ENCODE data around the gene RAB40A. TPM values are rescaled to one million over a fixed set of nuclear protein-coding genes. Genes with fewer than 3 reads are reported as not detected.

The RAB40A gene
- total and polyA plus RNA-seq, 9 of the 15 experiments (the other 6 are each of a cell fraction or from before 2014, with no cell fraction given) = 0.07 to 0.15 (median 0.10) TPM; not detected in 3

DNA sequence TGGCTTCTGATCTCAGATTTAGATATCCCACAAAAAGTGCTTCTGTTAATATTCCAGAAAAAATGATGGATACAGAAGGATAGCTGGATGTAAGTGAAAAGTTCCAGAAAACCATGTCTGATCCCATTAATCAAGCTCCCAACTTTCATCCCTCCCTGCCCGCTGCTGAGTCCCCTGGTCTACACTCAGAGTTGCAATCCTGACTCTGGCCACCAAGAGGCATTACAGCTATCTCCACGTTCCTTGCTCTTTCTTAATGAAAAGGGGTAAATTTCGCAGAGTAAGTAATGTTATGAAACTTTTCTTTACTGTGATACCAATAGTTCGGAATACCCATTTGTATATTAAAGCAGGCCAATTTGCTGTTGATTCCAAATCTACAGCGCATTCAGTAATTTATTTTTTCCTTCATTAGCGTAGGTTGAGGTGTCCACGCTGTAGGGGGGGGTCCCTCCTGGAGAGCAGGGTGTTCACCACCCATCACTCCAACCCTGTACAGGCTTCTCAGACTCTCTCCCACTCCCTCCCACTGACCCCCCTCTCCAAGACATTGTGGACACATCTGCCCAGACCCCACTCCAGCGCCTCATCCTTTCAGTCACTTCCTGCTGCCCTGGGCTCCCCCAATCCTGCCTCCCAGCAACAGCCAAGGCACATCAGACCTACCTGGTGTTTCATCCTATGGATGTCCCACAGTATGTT, 55.1 kb downstream of the RAB40A start (continued):
- TF ChIP-seq, protein P1, sequence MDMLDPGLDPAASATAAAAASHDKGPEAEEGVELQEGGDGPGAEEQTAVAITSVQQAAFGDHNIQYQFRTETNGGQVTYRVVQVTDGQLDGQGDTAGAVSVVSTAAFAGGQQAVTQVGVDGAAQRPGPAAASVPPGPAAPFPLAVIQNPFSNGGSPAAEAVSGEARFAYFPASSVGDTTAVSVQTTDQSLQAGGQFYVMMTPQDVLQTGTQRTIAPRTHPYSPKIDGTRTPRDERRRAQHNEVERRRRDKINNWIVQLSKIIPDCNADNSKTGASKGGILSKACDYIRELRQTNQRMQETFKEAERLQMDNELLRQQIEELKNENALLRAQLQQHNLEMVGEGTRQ (CRISPR knock-in tag; IDR thresholded peaks at IDR 0.05) = no peak
- TF ChIP-seq RAD21 (CRISPR knock-in tag; conservative IDR thresholded peaks at IDR 0.05 in 1 of 2, IDR thresholded peaks at IDR 0.05 in 1 of 2) (peak in 1 of 2 experiments; percentile 39; a peak in 2 of 4 replicates), ELF2 (CRISPR knock-in tag; IDR thresholded peaks at IDR 0.05) (no peak)

DNA sequence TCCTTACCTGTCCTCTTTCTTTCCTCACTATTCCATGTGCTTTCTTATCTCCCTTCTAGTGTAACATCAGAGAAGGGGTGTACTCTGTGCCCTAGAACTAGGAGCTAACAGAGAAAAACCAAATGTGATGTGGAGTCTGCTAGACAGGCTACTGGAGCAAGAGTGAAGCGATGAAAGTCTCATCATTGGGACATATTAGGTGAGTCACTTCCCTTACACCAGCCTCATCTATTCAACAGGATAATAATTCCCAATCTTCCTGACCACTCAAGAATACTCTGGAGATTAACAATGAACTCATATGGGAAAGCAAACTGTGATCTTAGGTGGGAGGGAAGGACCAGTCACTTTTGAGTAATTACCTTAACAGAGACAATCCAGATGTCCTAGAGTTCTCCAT, 58.1 kb downstream of the RAB40A start:
- in situ Hi-C loops (cut with MboI) = loop anchor here (25.0 kb wide), 1 partner anchor 524 kb away; the partner anchor contains the start of gene RAB40AL
- BruUV-seq (replicated peaks) = no TSS peak
- intact Hi-C loops (cut with micrococcal nuclease) = no loop called here
- Histone ChIP-seq H3K27ac (ENCODE audit: extremely low read depth, low read depth, low read length) (no peak overlapping the region), H4K20me1 (replicated peaks; ENCODE audit: control insufficient read depth, insufficient read depth, low read length) (no peaks in the 10 kb centered on the region), H3K9me1 (ENCODE audit: control insufficient read depth, insufficient read depth, low read length) (no peaks in the 10 kb centered on the region), H3K36me3 (ENCODE audit: control insufficient read depth, insufficient read depth, low read length) (no peaks in the 10 kb centered on the region), H3K27me3 (ENCODE audit: control insufficient read depth in 2 of 2, insufficient read depth in 2 of 2, low read length in 2 of 2) (no peaks in the 10 kb centered on the region), H3K4me2 (ENCODE audit: insufficient read depth, low read length) (no peak overlapping the region), H3K4me3 (no peak overlapping the region), H2AFZ (ENCODE audit: low read depth, low read length) (no peak overlapping the region), H3K79me2 (ENCODE audit: control insufficient read depth, insufficient read depth, low read length) (no peaks in the 10 kb centered on the region), H3K4me1 (replicated peaks in 1 of 2; ENCODE audit: control insufficient read depth in 2 of 2, insufficient read depth in 2 of 2, low read length in 2 of 2) (no peaks in the 10 kb centered on the region; a peak in 2 of 5 replicates), H3K9ac (ENCODE audit: insufficient read depth in 1 of 2, low read depth in 2 of 2, low read length in 2 of 2) (no peak overlapping the region), H3K9me3 (replicated peaks; ENCODE audit: control insufficient read depth, insufficient read depth, low read depth, low read length) (no peaks in the 10 kb centered on the region)
- CTCF ChIA-PET (ENCODE audit: low intra/inter-chr PET ratio) = no interaction called here
- DNase-seq (ENCODE audit: extremely low read depth in 1 of 4, low spot score in 3 of 4) (no peak), ATAC-seq (no peak), FAIRE-seq (no peak)
- POLR2A ChIA-PET = no interaction called here
- no peak for TF ChIP-seq GATAD2A (IDR thresholded peaks at IDR 0.05)
- no peak for TF ChIP-seq FUS (optimal IDR thresholded peaks at IDR 0.05; ENCODE audit: low read depth, low read length)
- TF ChIP-seq ASH1L (IDR thresholded peaks at IDR 0.05; ENCODE audit: borderline replicate concordance, low read depth, partially characterized antibody) = no peak
- TF ChIP-seq DPF2 (IDR thresholded peaks at IDR 0.05) = no peak
- TF ChIP-seq ZNF263 (CRISPR knock-in tag; IDR thresholded peaks at IDR 0.05; ENCODE audit: borderline replicate concordance) = no peak
- TF ChIP-seq, protein P2, sequence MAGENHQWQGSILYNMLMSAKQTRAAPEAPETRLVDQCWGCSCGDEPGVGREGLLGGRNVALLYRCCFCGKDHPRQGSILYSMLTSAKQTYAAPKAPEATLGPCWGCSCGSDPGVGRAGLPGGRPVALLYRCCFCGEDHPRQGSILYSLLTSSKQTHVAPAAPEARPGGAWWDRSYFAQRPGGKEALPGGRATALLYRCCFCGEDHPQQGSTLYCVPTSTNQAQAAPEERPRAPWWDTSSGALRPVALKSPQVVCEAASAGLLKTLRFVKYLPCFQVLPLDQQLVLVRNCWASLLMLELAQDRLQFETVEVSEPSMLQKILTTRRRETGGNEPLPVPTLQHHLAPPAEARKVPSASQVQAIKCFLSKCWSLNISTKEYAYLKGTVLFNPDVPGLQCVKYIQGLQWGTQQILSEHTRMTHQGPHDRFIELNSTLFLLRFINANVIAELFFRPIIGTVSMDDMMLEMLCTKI (IDR thresholded peaks at IDR 0.05; ENCODE audit: partially characterized antibody) = no peak
- TF ChIP-seq KLF16 (IDR thresholded peaks at IDR 0.05) = no peak
- no peak for TF ChIP-seq RB1 (IDR thresholded peaks at IDR 0.05; ENCODE audit: low read depth)
- TF ChIP-seq, protein P3, sequence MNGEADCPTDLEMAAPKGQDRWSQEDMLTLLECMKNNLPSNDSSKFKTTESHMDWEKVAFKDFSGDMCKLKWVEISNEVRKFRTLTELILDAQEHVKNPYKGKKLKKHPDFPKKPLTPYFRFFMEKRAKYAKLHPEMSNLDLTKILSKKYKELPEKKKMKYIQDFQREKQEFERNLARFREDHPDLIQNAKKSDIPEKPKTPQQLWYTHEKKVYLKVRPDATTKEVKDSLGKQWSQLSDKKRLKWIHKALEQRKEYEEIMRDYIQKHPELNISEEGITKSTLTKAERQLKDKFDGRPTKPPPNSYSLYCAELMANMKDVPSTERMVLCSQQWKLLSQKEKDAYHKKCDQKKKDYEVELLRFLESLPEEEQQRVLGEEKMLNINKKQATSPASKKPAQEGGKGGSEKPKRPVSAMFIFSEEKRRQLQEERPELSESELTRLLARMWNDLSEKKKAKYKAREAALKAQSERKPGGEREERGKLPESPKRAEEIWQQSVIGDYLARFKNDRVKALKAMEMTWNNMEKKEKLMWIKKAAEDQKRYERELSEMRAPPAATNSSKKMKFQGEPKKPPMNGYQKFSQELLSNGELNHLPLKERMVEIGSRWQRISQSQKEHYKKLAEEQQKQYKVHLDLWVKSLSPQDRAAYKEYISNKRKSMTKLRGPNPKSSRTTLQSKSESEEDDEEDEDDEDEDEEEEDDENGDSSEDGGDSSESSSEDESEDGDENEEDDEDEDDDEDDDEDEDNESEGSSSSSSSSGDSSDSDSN (IDR thresholded peaks at IDR 0.05; ENCODE audit: borderline replicate concordance in 1 of 2, low read depth in 2 of 2, low read length in 2 of 2) = no peak
- WGBS (ENCODE audit: insufficient coverage, low coverage, missing lambda C conversion rate) = 25% methylated on average over 1 of the region's 1 CpG

Data from K562 (cell line).